Stimulated activated CD4-positive, alpha-beta T cell treated with anti-CD3 and anti-CD28 coated beads, TNF-alpha, amount 100 ng/mL, for 48 hours (primary cell): ENCODE results near the gene DYSF.

Source experiments
- DNase-seq, 3 donors: peaks; one replicate each; pipeline ENCODE4 v3.0.0-alpha.2; 2020; ENCODE audit warnings: low read depth in 3 of 3

The DYSF gene

DNA sequence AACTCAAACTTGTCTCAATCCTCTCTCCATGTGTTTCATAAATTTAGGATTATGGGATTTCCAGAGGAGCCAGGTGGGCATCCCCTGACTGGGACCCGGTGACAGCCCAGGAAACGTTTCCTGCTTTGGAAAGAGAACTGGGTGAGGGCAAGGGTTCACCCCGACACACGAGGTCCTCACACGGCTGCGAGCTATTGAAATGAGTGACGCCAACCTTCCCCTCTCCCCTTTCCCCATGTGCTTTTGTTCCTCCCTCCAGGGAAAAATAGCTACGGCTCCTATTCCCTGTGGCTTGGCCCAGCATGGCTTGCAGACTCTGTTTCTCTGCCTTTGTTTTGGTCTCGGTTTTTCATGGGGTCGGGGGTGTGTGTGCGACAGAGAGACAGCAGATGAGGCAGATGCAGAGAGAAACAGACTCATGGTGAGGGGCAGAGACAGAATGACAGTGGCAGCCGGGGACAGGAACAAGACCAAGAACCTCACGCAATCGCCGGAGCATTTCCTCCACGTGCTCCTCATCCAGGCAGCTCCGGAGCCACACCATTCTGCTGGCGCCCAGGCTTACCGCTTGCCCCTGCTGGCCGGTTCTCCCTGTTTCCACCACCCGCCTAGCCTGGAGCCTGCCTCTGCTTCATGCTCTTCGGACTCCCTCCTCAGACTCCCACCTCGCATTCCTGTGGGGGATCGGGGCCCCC is 238.5 kb downstream of the DYSF start:
- DNase-seq, result no peak

DNA sequence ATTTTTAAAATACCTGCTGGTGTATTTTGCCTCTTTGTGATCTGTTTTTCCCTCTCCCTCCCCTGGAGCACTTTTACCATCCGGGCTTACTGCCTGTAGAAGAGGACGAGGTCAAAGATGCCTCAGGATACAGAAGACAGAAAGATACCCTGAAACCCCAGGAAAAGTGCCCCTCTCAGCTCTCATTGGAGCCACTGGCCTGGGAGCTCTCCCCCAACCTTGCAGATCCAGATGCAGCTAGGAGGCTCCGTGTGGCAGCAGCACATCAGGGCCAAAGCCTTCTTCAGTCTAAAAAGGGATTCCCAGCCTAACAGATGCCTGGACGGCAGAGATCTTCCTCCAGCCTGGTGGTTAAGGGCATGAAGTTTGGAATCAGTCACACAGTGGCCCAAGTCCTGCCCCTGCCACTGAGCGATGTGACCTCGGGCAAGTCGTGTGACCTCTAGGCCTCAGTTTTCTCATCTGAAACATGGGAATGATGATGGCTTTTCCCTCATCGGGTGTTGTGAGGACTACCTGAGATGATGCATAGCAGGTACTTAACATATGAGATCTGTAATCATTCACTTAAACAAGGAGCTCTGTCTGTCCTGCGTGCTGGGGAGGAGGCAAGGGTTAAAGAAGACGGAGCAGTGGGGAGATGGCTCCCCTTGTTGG is 239.4 kb downstream of the DYSF start:
- no peak for DNase-seq

DNA sequence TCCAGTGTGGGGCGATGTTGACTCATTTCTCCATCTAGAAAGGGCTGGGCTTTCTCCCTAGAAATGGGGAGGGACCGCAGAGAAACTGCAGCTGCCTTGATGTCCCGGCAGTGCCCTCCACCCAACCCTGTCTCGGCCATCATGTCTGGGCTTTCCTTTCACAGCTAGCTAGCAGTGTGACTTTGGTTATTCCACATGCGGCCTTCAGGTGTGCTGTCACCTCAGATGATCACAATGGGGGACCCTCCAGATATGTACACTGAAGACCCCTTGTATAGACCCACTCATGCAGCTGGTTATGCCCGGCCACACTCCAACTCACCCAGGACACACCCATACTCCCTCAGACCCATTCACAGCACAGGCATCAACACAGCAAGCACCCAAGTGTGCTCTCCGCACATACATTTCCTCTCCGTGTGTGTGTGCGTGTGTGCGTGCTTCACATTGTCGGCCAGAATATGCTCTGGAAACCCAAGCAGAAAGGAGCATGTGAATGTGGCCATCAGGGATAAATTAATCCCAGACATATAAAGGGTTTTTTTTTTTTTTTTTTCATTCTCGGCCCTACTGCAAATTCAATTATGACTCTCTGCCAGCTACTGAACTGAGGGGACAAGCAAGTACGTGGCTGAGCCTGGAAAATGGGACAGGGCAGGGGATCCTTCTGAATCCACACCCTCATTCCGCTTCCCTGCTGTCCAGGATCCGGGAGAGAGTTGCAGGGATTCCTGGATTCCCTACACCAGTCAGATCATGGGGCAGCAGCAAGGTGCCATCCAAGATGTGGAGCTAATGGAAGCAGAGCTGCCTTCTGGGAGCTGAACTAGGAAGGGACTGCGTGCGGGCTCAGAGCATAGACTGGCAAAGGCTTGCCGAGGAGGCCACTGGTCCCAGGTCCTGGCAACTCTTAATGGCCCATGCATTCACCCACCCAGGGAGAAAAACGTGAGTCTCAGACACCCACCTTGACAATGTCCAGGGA is 240.2 kb downstream of the DYSF start:
- no peak for DNase-seq

DNA sequence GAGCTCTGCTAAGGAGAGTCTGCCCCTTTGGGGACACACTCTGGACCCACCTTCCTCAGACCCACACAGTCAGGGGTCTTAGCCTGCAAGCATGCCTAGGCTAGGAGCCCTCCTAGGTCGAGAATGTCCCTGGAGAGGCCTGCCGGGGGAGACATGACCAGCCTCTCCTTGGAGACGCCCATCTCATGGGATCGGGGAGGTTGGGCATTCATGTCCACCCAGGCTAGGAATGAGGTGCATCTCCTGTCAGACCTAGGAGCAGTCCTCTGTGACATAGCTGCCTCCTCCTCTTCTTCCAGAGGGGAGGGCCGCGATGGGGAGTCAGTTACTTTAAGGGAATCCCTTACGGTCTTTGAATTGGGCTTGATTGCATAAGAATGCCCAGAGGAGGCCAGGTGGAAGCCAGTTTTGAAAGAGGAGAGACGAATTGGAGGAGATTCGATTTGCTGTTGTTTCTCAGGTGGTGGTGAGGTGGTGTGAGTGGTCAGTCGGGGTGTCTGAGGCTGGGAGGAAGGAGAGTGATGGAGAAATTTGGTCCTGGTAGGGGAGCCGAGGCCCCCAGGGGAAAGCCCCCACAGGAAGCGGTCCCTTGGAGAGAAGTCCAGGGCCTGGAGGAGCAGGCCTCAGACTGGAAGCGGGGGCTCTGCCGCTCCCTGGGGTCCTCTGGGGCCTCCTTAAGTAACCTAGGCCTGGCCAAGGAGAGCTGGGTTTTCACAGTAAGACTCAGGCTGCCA is 241.3 kb downstream of the DYSF start:
- DNase-seq, result no peak

DNA sequence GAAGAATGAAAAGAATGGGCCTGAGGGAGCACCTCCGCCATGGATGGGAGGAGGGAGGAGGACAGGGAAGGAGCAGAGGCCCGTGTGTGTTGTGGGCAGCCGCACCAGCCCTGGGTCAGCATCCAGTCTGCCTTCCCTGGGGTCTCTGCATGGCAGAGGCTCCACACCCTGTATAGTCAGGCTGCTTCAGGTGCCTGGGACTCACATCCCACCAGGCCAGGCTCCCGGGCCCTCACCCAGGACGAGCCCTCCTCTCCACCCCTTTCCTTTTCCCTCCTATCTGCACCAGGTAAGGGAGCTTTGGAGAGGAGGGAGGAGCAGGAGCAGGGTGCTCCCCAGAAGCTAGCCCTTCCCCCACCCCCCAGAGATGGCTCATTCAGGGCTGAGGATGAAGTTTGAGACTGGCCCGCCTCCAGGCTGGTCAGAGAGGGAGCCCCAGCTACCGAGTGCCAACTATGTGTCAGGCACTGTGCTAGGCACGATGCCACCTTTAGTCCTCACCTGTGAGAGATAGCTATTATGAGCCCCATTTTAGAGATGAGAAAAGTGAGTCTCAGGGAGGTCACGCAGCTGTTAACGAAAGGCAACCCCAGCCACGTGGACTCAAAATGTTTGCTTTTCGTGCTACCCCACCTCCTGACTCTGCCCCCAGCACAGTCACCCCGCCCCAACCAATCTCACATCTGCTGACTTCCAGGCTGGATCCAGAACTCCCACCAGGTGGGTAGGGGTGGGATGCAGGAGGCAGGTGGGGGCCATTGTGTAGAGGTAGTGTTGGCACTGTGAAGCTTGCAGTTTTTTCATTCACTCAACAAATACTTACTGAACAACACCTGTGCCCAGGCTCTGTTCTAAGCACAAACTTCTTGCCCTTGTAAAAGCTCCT is 242.1 kb downstream of the DYSF start:
- DNase-seq, result no peak

DNA sequence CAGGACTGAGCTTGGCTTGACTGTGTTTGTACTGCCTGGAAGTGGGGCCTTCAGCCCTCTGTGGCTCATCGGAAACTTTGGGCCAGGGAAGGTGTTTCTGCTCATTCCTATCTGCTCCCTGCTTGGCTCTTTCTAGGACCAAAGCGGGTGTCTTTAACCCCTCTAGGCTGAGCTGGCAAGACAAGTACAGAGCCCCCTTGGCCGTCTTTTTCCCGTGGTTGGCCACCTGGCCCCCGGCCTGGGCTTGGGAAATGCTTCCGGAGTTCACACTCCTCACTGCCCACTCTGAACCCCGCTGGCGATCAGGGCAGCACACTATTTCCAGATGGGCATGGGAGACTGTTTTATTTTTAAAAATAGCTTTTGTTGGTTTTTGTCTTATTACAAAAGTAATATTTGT is 243.0 kb downstream of the DYSF start:
- DNase-seq, result no peak

DNA sequence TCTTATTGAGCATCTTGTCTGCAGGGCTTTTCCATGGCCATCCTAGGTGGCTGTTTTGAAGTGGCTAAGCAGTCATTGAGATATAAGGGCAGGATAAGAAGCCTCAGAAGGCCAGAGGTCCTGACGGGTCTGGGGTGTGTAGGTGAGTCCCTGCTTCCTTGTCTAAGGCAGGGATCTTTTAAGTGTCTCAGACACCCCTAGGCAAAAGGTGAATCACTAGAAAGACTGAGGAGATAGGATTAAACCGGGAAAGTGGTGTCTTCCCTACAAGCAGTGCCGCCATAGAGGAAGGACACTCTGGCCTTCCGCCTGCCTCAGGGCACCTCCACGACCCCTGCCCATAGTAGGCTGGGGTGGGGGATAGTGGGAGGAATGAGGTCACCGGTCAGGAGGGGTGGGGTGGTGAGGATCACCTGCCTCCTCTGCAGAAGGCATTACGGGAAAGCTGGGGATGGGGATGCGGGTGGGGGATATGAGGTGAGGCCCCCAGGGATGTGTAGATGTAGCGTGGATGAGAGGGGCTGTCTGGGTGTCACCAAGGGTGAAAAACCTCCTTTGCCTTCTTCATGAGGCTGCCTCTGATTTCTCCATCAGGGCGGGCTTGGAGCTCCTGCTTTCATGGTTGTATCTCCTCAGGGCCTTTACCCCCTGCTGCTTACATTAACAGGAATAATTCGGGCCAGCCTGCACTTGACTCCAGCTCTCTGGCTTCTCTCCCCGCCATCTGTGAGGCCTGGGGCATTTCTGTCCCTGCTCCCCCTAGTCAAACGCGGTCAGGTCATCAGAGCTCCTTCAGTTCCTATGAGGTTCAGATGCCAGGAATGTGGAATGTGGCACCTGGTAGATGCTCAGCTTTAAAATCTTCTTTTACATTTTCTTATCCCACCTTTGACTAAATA is 244.0 kb downstream of the DYSF start:
- no peak for DNase-seq

DNA sequence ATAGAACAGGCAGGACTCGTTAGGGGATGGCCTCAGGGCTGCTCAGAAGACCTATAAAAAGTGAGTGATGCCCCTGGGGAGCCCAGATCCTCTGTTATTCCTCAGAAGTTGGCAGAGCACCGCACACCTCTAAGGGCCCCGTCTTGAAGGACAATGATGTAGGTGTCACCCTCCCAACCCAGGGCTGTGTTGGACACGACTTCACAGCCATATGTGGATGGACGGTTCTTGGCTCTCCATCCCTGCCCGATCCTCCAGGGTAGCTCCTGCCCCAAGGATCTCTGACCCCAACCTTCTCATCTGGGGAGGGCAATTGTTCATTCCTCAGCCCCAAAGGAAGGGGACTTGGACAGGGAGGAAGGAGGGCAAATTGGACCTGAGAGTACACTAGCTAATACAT is 246.1 kb downstream of the DYSF start:
- DNase-seq, result no peak

DNA sequence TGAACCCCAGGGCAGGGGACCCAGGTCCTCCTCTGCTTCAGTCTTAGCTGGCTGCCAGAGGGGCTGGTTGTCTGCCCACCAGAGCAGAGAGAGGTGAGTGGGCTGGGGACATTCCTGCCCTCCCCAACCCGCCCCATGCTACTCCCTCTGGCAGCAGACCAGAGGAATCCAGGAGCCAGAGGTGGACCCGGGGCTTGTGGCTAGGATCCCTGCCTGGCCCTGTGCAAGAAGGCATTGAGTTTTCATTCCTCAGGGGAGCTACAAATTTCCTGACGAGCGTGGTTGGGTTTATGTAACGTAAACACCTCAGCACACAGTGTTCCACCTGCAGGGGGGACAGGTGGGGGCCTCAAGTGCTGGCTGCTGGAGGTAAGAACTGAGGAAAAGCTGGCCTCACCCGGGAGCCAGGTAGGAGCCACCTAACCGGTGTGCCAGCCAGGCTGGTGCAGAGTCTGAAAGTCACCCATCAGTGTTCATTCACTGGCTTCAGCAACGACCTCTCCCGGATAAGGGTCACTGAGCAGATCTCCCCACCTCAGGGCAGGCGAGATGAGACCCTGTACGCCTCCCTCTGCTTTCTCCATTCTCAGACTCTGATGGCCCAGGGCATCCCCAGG is 246.8 kb downstream of the DYSF start:
- DNase-seq, result no peak

DNA sequence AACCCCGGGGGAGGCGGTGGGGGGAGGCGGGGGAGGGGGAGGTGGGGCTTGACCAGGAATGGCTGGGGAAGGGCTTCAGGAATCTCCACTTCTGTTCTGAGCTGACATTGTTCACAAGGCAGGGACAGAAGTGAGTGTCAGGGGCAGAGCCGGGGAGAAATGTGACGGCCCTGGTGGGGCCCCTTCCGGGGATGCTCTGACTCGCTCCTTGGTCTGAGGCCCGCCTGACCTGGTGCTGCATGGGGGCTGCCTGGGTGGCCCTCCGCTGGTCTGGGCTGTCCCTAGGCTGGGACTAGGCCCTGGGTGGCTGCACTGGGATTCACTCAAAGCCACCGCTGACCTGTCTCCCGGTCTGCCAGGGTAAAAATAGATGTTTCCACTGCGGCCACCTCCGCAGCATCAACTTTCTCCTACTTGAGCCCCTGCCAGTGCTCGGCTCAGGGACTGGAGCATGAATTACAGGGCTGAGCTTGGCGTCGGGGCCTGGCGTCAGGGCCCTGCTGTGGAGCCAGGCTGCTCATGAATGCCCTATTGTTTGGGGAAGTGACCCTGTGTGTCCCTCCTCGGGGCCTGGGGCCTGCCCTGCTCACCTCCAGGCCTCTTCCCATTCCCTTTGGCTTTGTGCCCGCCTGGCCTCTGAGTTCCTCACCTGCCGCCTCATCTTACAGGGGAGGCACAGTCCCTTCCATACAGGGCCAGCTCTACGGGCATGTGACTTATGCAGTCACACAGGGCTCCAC is 247.5 kb downstream of the DYSF start:
- no peak for DNase-seq

DNA sequence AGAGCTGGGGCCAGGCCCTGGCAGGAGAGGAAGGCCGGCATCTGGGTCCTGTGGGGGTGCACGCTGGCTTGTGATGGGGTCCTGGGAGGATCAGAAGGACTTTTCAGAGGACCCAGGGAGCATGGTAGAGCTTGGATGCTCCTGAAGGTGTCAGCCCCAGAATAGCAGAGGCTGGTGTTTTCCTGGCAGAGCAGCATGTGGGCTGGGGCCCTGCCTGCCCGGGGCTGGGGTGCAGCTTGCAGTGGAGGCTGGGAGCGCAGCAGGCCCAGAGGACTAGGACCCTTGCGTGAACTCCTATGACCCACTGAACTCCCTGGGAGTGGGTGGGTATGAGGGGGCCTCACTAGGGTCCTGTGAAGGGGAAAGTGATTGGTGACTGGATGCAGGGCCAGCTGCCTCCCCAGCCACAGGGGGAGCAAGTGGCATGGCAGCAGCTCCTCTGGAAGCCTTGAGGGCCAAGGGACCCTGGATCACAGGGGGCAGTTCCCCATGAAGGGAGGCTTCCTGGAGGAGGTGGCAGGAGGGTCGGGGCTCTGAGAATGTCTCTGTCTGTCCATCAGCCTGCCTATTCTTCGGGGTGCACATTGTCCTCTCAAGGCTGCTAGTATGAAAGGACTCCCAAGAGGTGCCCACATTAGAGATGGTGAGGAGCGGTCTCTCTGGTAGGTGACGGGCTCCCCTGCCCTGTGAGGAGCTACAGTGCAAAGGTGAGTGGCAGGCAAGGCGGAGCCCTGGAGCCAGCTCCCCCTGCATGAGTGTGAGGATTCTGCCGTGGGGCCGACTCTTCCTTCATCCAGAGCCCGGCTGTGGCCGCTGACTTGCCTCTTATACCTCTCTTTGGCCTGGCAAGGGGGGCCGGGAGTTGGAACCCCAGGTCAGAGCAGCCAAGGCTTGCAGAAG is 249.0 kb downstream of the DYSF start:
- no peak for DNase-seq

DNA sequence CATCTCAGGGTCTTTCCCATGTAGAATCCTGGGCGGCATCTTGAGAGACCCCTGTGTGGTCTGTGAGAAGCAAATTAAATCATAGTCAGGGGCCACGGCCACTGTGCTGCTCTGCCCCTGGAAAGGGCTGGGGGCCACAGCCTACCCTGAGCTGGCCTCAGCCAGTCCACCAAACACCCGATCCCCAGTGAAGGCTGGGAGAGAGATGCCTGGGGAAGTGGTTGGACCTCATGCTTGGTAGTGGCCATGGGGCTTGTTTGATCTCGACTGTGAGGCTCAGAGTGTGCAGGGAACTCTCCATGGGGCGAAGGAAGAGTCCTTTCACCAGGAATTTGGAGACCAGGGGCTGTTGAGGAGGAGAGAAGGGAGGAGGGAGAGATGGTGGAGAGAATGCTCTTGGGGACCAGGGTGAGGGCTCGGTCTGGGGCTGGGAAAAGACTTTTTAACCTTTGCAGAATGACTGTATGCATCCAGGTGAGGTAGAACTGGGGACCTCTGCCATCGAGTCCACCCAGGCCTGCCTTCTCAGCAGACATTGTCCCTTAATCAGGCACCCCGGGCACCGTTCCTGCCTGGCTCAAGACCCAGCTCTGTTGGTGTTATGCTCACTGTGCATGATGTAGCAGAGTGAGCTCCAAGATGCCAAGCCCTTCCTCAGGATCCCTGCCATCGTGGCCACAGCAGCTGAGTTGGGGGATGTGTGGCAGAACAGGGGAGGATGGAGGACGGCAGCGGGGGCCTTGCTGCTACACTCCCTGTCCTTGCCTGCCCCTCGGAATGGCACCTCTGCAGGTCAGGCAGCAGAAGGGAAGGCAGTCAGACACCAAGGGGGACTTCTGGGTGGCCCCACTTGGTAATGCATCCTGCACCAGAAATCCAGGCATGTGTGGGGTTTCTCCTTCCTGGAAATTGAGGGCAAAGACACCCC is 249.9 kb downstream of the DYSF start:
- DNase-seq, result no peak

DNA sequence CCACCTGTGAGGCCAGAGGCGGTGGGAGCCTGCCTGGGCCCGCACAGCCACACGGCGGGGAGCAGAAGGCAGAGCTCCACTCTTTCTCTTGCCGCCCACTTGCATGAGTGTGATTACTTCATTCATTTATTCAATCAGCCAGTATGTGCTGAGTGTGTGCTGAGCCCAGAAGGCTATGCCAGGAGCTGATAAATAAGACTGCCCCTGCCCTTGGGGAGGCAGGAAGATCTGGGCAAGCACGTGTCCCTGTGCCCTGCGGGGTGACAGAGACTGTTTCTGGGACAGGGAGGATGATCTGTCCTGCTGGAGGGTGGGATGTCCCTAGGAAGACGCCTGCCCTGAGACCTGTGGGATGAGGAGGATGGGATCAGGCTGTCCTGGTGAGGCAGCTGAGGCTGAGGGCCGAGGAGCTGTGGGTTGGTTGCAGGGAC is 250.8 kb downstream of the DYSF start:
- no peak for DNase-seq

DNA sequence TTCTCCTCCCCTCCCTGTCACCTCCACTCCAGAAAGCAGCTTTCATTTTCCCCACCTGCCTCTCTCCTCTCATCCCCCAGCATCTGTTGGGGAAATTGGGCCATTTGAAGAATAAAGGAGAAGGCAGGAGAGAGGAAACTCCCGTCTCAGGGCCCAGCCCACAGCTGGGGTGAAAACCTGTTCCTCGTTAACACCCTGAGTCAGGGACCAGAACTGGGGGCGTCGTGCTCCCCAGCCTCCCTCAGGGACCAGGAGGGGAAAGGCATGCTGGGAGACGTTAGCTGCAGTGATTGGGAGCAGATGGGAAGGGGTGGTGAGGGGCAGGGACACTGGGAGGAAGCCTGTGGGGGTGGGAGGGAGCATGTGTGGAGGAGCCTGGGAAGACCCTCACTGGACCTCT is 251.3 kb downstream of the DYSF start:
- no peak for DNase-seq

DNA sequence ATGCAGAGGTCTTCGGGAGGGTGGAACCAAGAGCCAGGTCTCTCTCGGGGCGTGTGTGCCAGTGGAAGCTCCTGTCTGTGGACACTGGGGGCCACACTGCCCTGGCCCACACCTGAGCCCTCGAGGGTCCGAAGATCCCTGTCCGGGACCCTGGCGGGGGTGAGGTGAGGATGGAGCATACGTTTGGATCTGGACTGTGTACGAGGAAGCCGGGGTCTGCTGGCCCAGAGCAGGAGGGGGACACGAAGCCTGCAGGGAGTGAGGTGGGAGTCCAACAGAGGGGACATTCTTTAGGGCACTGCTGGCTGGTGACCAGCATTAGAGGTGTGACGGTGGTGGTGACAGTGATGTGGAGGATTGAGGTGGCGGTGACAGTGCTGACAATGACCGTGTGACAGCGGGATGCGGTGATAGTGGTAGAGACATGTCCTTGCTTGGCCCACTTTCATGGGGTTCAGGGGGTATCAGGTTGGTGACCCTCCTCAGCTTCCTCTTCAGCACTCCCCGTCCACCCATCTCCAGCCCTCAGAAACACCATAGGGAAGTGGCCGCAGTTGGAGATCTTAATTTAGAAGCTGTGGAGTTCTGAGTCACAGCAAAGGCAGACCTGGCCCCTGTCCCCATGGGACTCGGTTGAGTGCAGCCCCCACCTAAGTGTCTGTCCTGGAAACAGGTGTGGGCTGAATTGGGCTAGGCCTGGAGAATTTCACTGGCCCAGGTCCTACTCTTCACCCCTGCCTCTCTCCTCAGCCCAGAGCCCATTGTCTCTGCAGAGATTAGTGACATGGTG is 252.0 kb downstream of the DYSF start:
- no peak for DNase-seq

DNA sequence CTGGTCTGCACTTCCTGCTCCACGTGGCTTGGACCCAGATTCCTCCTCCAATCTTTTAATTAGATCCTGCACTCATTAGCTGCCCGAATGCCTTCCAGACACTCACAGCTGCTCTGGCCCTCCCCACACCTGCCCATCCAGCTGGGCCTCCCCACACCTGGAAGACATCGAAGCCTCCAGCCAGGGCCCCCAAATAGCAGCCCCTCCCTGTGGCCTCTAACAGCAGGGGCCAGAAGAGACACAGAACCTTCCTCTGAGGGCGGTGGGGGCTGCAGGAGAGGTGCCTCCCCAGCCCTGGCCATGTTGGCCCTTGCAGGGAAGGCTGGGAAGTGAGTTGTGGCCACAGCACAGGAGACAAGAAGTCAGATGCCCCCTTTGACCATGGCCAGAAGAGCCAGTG is 252.8 kb downstream of the DYSF start:
- no peak for DNase-seq
